ENCODE data around the gene CTBP1.

Gene CTBP1

DNA sequence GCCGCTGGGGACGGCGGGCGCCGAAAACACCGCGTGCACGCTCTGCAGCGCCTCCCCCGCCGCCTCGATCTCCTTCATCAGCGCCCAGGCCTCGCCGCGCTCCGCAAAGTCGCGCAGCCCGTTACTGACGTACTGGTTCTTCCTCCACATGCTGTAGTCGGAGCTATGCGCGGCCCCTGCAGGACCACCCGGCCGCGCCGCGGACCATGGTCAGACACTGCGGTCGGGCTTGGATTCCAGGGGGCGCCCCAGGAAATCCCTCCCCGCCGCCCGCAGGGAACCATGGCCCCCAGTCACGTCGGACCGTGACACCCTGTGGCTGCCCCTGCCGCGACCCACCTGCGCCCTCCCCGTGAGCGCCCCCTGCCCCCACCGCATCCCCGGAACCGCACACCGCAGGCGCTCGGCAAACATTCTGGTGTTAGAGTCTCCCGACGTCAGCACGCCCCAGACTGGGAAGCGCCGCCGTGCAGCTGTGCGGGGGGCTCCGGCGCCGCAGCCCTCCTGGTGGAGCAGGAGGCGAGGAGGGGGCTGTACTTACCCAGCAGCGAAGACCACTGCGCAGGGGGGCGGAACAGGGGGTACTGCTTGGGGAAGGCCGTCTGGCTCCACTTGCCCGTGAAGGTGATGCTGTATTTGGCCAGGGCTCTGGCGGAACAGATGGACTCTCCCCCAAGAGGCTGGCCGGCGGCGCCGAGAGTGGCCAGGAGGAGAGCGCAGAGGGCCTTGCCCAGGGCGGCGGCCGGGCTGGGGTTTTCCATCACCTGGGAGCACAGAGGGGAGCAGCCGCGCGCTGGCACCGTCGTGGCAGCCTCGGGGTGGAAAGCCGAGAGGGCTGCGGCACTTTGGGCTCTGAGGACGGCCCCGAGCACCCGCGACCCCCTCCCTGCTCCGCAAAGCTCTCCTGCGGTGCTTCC is 77.4 kb downstream of the CTBP1 start:
- DNase-seq, result peak; percentile 57

DNA sequence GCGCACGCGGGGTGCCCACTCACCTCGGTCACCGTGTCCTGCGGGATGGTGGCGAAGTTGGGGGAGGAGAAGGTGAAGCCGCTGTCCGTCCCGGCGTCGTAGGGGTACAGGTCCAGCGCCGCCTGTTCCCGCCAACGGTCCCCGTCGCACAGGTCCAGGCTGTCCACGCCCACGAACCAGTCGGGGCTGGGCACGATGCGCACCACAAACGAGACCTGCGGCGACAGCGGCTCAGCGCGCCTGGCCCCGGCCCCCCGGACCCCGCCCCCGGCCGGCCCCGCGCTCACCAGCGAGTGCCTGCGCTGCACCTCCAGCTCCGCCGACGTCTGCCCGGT is 78.0 kb downstream of the CTBP1 start:
- no peak for DNase-seq

DNA sequence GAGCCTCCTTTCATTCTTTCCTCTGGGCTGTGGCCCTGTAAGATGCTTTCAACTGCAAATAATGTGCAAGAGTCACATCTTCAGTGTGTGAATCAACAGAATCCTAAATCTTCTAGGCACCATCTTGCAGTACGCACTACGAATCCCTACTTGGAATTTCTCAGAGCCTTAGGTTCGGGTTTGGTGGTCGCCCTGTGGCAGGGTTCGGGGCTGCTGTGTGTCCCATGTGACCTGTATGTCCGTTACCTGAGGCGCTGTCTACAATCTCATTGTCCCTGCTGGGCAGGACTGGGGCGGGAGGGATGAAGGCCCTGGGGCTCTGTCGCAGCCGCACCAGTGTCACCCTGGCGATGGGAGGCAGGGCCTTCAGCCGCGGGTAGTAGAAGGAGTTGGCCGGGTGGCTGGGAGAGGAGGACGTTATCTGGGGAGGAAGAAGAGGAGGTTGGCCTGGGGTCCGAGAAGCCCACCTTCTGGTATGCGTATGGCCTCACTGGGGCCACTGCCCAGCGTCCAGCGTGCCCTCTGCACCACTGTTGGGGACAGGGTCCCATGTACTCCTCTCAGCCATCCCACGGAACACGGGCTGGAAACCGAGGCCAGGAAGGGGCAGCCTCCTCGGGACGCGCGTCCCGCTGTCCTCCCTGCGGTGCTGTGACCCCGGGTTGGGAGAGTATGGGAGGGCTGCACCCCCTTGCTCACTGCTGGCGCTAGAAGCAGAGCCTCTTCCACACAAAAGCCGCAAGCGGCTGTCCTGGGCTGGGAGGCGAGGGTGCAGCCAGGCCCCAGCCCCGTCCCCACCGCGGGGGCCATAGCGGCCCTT is 78.6 kb downstream of the CTBP1 start:
- no peak for DNase-seq

DNA sequence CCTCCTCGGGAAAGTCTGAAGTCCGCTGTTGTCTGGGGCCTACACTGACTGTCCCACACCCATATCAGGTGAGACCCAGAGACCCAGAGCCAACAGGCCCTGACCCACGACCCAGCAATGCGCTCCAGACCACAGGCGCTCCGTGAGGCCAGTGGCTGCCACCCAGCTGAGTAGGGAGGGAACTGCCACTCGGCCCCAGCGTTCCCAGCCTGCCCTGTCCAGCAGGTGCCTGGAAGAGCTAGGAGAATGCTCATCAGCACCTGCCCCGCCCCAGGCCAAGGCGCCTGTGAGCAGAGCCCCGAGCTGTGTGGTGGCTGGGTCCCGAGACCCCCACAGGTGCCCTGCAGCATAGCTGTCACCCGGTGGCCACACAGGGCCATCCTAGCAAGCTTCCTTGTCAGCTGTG is 79.2 kb downstream of the CTBP1 start:
- DNase-seq, result no peak

DNA sequence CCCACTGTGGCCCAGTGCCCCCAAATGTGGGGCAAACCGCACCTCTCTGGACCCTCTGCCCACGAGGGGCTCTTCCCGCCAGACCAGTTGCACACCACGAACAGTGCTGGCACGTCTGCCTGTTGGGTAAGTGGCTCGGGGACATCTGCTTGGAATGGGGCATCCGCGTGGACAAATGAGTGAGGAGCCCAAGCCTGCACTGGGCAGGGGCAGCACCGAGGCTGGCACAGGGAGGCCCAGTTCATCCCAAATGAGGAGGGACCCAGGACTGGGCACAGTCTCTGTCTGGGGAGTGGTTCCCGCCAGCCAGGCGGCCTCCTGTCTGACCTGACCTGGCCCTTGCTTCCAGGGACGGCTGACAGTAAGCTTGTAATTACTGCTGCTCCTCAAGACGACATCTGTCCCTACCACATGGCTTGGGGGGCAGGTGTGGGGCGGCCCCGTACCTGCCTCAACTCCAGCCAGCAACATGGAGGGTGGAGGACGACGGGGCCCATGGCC is 79.7 kb downstream of the CTBP1 start:
- no peak for DNase-seq

DNA sequence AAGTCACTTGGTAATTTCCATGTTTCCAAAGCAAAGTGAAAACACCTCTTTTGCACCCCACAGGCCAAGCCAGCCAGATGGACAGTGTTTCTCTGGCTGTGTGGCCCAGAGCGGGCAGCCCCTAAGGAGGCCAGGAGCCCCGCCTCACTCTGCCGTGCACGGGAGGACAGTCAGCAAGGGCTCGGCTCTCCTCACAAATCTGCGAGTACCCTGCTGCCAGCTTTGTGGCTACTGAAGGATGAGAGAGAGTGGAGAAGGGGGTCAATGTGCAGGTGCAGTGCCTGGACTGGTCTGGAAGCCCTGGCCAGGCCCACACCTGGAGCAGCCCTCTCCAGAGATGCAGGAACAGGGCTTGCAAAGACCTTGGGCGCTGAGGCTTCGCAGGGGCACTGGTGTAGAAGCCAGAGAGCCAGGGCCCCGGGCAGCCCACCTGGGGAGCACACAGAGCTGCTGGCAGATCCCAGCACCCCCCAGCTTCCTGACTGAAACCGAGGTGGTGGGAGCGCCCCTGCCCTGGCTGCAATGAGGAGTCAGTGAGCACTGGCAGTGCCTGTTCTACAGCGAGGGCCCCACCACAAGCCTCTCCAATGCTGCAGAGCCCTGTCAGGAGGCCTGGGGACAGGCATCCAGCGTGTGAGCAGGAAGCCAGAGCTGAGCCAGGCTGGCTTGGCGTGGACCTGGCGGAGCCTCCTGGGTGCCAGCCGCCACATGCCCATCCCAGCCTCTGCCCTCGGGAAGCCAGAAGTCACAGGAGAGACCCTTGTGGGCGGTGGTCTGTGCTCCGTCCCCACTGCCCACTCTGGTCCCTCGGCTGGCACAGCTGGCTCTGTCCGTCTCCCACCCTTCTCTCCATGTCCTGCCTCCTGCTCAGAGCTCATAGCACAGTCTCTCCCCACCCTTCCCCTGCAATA is 80.5 kb downstream of the CTBP1 start:
- DNase-seq, result no peak

DNA sequence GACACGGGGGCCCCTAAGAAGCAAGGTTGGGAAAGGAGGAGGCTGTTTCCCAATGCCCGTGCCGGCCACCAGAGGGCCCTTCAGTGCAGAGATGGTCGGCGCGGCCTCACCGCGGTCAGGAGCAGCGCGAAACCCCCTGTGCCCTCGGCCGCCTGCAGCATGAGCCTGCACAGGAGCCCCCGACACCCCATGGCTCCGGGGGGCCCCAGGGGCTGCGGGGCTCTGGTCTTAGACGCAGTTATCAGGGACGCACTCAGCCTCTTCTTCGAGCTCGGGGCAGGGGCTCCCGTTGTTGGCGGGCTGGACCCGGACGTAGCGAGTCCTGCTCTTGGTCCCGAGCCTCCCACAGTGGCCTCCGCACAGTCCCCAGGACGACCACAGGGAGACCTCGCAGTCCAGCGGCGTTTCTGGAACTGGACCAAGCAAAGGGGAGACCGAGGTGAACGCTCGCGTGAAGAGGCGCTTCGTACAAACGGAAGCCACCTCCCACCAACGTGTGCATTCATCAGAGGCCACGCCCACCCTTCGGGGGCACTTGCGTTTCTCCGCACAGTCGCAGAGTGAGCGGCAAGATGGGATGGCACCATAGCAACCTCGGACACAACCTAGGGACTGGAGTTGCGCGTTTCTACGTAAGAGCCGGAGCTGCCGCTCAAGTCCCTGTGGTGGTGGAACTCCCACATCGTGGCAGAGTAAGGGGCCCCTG is 81.5 kb downstream of the CTBP1 start:
- DNase-seq, result peak; percentile 84

DNA sequence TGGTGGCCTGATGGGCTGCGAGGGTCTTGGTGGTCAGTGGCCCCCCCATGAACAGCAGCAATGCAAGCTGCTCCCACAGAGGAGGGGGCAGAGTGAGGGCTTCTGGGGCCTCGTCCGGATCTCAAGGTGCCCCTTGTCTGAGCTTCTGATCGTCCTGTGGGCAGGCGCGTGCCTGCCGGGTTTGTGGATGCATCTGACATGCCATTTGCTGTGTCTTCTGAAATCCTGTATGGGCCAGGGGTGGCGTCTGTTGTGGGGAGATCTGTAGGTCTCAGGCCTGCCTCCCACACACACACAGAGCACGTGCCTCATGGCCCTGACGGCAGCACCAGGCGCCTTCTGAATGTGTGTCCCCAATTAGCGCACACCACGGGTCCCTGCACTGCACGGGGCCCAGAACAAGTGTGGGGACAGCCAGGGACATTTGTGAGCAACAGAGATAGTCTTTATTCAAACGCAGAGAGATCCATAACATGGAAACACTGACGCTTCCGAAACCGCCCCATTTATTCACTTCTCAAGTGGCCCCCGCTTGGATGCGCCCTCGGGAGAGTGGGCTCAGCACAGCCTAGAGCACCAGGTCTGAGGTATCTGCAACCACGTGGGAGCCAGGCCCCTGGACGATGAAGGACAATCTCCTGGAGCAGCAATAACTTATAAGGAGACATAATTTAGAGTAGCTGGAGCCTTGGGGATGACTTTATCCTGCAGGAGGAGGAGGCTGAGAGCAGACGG is 82.3 kb downstream of the CTBP1 start:
- no peak for DNase-seq

DNA sequence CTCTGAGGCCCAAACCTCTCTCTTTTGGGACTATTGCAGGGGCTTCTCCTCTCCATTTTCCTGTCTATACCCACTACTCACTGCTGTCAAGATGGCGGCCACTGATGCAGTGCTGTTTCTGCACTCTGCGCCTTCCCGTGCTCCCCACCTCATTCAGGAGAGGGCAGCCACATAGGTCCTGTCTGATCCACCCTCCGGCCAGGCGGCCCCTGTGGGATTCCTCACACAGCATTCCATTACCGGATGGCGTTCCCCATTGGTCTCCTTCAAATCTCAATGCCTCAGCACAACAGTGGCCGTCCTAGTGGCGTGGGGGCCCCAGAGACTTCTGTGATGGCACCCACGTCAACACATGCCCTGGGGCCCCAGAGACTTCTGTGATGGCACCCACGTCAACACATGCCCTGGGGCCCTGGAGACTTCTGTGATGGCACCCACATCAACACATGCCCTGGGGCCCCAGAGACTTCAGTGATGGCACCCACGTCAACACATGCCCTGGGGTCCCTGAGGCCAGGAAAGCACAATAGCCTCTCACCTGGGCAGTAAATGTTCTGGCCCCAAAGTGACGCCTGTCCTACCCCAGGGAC is 83.9 kb downstream of the CTBP1 start:
- DNase-seq, result no peak

DNA sequence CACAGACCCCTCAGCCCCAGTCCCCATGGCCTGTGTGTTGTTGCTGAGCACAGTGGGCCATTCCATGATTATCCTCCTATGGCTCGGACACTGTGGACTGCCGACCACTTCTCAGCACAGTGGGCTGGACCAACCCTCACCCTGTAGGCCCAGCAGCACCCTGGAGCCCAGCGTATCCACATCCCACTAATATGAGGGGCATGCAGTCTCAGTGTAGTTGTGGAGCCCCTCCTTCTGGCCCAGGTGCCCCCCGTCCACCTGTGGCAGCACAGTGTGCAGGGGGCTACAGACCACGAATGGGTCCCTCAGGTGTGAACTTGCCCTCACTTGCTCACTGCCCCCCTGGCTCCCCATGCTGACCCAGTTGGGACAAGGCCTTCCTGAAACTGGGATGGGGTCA is 84.5 kb downstream of the CTBP1 start:
- DNase-seq, result no peak

DNA sequence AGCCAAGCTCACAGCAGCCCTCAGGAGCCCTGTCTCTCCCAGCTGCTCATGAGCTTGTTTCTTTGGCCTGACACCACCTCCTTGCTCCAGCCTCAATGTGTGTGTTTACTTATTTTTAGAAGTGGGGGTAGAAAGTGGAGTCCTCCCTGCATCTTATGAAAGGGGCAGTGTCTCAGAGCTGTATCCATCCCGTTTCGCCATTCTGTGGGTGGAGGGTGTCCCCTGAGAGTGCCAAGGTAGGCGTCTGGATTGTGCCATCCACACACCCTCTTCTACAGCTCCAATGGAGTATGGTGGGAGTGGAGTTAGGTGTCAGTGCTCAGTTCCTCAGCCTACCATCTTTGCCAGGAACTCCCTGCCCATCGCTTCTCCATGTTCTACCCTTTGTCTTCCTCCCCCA is 84.9 kb downstream of the CTBP1 start:
- no peak for DNase-seq

All from activated CD4-positive, CD25-positive, alpha-beta regulatory T cell treated with anti-CD3 and anti-CD28 coated beads, Interleukin-2, amount 50 U/mL, for 72 hours (primary cell).